Activated naive CD8-positive, alpha-beta T cell treated with anti-CD3 and anti-CD28 coated beads, Interleukin-2, amount 50 U/mL, for 24 hours (primary cell): Measurements from ENCODE around the gene KDELR3.

Experiments
- ATAC-seq: fragments of 150-1000 bp; cut with Tn5 transposase; one replicate; pipeline ENCODE4 v1.10.0; 2021
- DNase-seq: peaks from one replicate; pipeline ENCODE4 v3.0.0; 2021
- H3K27ac Mint-ChIP-seq: one replicate; pipeline ENCODE4 v1.8.0; 2021; ENCODE audit warnings: mild to moderate bottlenecking, mixed read lengths
- H3K27me3 Mint-ChIP-seq: one replicate; pipeline ENCODE4 v1.8.0; 2021; ENCODE audit warnings: mixed read lengths
- H3K36me3 Mint-ChIP-seq: one replicate; pipeline ENCODE4 v1.8.0; 2021; ENCODE audit warnings: low read depth, mixed read lengths
- H3K4me1 Mint-ChIP-seq: one replicate; pipeline ENCODE4 v1.8.0; 2021; ENCODE audit warnings: mixed read lengths
- H3K4me3 Mint-ChIP-seq: one replicate; pipeline ENCODE4 v1.8.0; 2021; ENCODE audit warnings: mild to moderate bottlenecking, moderate library complexity, mixed read lengths
- H3K9me3 Mint-ChIP-seq: one replicate; pipeline ENCODE4 v1.8.0; 2021; ENCODE audit warnings: mixed read lengths

The KDELR3 gene

DNA sequence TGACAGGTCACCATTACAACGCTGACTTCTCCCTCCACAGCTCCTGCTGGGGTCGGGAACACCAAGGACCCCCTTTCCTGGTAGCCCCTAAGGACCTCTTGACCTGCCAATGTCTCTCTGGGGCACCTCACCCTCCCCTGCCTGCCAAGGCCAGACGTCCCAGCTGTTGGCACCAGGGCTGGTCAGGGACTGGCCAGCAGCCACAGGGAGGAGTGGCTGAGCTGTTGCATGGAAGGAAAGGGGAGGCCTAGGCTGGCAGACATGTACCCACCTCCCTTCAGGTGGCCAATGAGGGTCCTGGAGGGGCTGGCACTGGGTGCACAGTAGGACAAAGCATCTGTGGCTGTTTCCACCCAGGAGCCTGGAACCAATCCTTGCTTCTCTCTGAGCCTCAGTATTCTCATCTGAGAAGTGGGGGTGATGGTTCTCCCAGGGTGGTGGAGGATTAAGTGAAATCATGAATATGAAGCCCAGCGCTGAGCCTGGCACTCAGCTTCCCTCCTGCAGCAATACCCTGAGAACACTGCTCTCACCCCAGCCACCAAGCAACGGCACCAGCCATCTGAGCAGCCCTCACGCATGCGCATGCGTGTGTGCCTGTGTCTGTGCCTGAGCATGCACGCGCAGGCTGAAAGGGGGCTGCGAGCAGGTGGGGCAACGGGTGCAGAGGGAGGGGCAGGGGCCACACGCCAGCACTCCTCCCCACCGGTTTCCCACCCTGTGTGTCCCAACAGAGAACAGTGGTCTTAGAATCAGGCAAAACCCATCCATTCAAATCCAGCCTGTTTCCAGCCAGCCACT is 18.8 kb upstream of the KDELR3 start:
- no peak for ATAC-seq
- Mint-ChIP-seq H3K27me3 (peaks cover 35% of the 10 kb centered on the region), H3K4me3 (no peak overlapping the region)

GRCh38 chr22:38449776-38450175 is 18.1 kb upstream of the KDELR3 start:
- Mint-ChIP-seq H3K27ac (no peak overlapping the region), H3K36me3 (no peaks in the 10 kb centered on the region), H3K4me1 (peaks cover 4% of the 10 kb centered on the region), H3K27me3 (peaks cover 39% of the 10 kb centered on the region), H3K4me3 (no peak overlapping the region), H3K9me3 (no peaks in the 10 kb centered on the region)
- DNase-seq (no peak), ATAC-seq (no peak)

More for the DNA sequence above, 18.8 kb upstream of the KDELR3 start:
- no peak overlapping the region for H3K27ac Mint-ChIP-seq
- H3K4me1 Mint-ChIP-seq = no peaks in the 10 kb centered on the region
- H3K36me3 Mint-ChIP-seq = no peaks in the 10 kb centered on the region
- no peaks in the 10 kb centered on the region for H3K9me3 Mint-ChIP-seq
- no peak for DNase-seq

- Mint-ChIP-seq H3K9me3 (no peaks in the 10 kb centered on the region), H3K4me1 (peaks cover 4% of the 10 kb centered on the region), H3K27ac (no peak overlapping the region), H3K4me3 (no peak overlapping the region), H3K36me3 (no peaks in the 10 kb centered on the region), H3K27me3 (peaks cover 39% of the 10 kb centered on the region)
- DNase-seq (no peak), ATAC-seq (no peak)
These were observed 17.6 kb upstream of the KDELR3 start for GRCh38 chr22:38450234-38450797.

- ATAC-seq (no peak), DNase-seq (no peak)
- H3K4me3 Mint-ChIP-seq = no peak overlapping the region
- H3K27me3 Mint-ChIP-seq = peaks cover 45% of the 10 kb centered on the region
- no peaks in the 10 kb centered on the region for H3K9me3 Mint-ChIP-seq
- H3K36me3 Mint-ChIP-seq = no peaks in the 10 kb centered on the region
- H3K27ac Mint-ChIP-seq = no peak overlapping the region
- H3K4me1 Mint-ChIP-seq = peaks cover 6% of the 10 kb centered on the region
These were observed 16.5 kb upstream of the KDELR3 start for GRCh38 chr22:38451404-38451803.

DNA sequence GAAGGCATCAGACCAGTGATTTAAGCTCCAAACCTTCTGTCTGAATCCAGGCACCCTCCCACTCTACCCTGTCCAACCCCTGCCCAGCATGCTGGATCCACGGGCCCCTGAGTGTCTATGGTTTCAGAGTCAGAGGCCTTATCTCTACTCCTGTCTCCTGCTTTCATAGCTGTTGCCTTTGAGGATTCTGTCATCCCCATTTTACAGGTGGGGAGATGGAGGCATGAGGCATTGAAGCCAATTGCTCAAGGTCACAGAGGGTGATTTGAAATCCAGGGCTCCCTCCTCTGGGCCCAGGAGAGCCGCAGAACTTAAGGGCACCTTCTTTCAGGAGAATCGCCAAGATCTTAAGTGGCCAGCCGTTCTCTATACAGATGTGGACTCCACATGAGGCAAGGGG is 16.0 kb upstream of the KDELR3 start:
- no peak for ATAC-seq
- Mint-ChIP-seq H3K27ac (no peak overlapping the region), H3K4me1 (peaks cover 9% of the 10 kb centered on the region), H3K9me3 (no peaks in the 10 kb centered on the region), H3K4me3 (no peak overlapping the region), H3K27me3 (peaks cover 50% of the 10 kb centered on the region), H3K36me3 (no peaks in the 10 kb centered on the region)
- DNase-seq = no peak

GRCh38 chr22:38452373-38453065 is 15.4 kb upstream of the KDELR3 start:
- no peak for DNase-seq
- no peak for ATAC-seq
- no peak overlapping the region for H3K27ac Mint-ChIP-seq
- peaks cover 56% of the 10 kb centered on the region for H3K27me3 Mint-ChIP-seq
- H3K9me3 Mint-ChIP-seq = no peaks in the 10 kb centered on the region
- H3K36me3 Mint-ChIP-seq = no peaks in the 10 kb centered on the region
- peaks cover 9% of the 10 kb centered on the region for H3K4me1 Mint-ChIP-seq
- no peak overlapping the region for H3K4me3 Mint-ChIP-seq

DNA sequence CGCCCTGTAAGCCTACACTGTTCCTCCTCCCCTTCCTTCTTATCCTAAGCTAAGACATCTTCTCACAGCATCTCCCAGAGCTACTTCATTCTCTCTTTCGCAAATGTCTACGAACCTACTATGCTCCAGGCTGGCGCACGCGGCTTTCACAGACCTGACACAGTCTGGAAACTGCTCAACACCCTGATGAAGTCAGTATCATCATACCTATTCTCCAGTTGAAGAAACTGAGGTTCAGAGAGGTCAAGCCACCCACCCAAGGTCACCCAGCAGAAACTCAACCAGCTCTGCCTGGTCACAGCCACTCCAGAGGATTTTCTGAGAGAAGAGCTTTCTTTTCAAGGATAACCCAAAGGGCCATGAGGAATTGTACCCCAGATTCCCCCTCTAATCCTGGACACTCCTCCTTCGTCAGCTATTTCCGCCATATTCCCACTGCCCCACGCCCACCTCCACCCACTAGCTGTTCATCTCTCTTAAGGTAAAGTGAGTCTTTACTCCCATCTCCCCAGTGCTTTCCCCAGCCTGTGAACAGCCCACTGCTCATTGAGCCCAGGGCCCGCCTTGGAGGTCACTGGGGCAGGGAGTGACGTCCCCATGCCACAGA is 14.7 kb upstream of the KDELR3 start:
- ATAC-seq (no peak), DNase-seq (no peak)
- H3K9me3 Mint-ChIP-seq = no peaks in the 10 kb centered on the region
- no peaks in the 10 kb centered on the region for H3K36me3 Mint-ChIP-seq
- H3K27ac Mint-ChIP-seq = no peak overlapping the region
- no peak overlapping the region for H3K4me3 Mint-ChIP-seq
- peaks cover 62% of the 10 kb centered on the region for H3K27me3 Mint-ChIP-seq
- peaks cover 9% of the 10 kb centered on the region for H3K4me1 Mint-ChIP-seq

DNA sequence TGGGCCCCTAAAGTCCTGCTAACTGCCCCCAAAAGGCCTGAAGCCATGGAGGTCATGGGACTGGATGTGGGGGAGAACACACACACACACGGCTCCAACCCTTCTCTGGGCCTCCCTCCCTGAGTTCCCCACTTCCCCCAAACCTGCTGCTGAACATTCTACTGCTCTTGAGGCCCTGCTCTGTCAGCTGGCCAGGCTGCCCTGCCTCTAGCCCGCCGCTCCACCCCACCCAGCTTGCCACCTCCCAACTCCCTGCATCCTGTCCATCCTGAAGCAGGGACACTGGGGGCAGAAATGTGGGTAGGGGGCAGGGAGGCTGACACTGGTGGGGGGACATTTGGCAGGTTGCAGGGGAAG is 13.9 kb upstream of the KDELR3 start:
- ATAC-seq = no peak
- H3K4me3 Mint-ChIP-seq = no peak overlapping the region
- H3K36me3 Mint-ChIP-seq = no peaks in the 10 kb centered on the region
- H3K27me3 Mint-ChIP-seq = peaks cover 69% of the 10 kb centered on the region
- DNase-seq = no peak
- no peak overlapping the region for H3K27ac Mint-ChIP-seq
- H3K4me1 Mint-ChIP-seq = peaks cover 9% of the 10 kb centered on the region
- H3K9me3 Mint-ChIP-seq = no peaks in the 10 kb centered on the region

- H3K27ac Mint-ChIP-seq = no peak overlapping the region
- H3K36me3 Mint-ChIP-seq = no peaks in the 10 kb centered on the region
- ATAC-seq (no peak), DNase-seq (no peak)
- peaks cover 9% of the 10 kb centered on the region for H3K4me1 Mint-ChIP-seq
- peaks cover 74% of the 10 kb centered on the region for H3K27me3 Mint-ChIP-seq
- H3K9me3 Mint-ChIP-seq = no peaks in the 10 kb centered on the region
- H3K4me3 Mint-ChIP-seq = peak overlapping the region; percentile 69
These were observed 13.4 kb upstream of the KDELR3 start for GRCh38 chr22:38454353-38455075.

DNA sequence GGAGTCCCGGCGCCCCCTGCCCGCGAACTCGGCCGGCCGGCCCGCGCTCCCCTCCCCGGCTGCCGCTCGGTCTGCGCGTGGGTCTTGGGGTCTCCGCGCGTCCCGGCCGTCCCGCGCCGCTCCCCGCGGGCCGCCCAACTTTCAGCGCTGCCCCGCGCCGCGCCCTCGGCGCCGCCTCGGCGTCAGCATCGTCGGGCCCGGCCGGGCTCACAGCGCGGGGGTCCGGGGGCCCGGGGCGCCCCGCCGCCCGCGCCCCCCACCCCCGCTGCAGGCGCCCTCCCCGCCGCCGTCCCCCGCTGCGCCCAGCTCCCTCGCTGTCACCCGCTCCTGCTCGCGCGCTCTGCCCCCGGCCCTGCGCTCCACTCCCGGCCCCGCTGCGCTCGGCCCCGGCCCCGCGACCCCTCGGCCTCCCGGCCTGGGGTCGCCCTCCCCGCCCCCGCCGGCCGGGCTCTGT is 12.8 kb upstream of the KDELR3 start, which contains the start of gene KCNJ4:
TSS of gene KCNJ4 (minus strand) at position 124 of the 454 bp plus-strand sequence. CDS start 27,067 bp downstream, outside the sequence.
- Mint-ChIP-seq H3K27me3 (peaks cover 71% of the 10 kb centered on the region), H3K36me3 (no peaks in the 10 kb centered on the region), H3K27ac (no peak within 1 kb of the TSS), H3K4me3 (peak within 1 kb of the TSS; percentile 69), H3K9me3 (no peaks in the 10 kb centered on the region), H3K4me1 (peaks cover 9% of the 10 kb centered on the region)
- DNase-seq (no peak), ATAC-seq (no peak)

GRCh38 chr22:38455530-38456271 is 12.2 kb upstream of the KDELR3 start:
- Mint-ChIP-seq H3K9me3 (no peaks in the 10 kb centered on the region), H3K27ac (no peak overlapping the region), H3K4me3 (no peak overlapping the region), H3K36me3 (no peaks in the 10 kb centered on the region), H3K27me3 (peaks cover 71% of the 10 kb centered on the region), H3K4me1 (peaks cover 9% of the 10 kb centered on the region)
- ATAC-seq (no peak), DNase-seq (no peak)

DNA sequence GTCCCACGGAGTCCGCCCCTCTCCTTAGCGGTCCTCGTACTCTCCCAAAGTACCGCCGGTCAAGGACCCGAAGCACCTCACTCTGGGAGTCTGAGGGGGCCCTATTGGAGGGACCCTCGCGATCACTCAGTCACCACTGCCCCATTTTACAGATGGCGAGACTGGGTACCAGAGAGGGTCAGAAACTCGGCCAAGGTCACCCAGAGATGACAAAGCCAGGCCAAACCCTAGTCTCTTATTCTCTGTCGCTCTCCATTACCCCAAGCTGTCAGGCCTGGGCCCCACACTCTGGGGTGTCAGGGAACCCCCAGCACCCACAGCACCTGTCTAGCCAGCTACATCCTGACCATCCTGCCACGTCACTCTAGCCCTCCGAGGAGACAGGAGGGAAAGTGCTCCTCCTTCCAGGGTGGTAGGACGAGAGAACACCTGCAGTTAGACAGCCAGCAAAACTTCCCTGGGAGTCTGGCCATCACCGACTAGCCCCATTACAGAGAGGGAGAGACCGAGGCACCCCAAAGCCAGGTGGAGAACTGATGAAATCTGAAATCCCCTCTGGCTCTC is 11.5 kb upstream of the KDELR3 start:
- no peak overlapping the region for H3K27ac Mint-ChIP-seq
- peaks cover 73% of the 10 kb centered on the region for H3K27me3 Mint-ChIP-seq
- peak overlapping the region; percentile 40 for H3K4me3 Mint-ChIP-seq
- DNase-seq (no peak), ATAC-seq (no peak)
- H3K9me3 Mint-ChIP-seq = no peaks in the 10 kb centered on the region
- no peaks in the 10 kb centered on the region for H3K36me3 Mint-ChIP-seq
- peaks cover 9% of the 10 kb centered on the region for H3K4me1 Mint-ChIP-seq

DNA sequence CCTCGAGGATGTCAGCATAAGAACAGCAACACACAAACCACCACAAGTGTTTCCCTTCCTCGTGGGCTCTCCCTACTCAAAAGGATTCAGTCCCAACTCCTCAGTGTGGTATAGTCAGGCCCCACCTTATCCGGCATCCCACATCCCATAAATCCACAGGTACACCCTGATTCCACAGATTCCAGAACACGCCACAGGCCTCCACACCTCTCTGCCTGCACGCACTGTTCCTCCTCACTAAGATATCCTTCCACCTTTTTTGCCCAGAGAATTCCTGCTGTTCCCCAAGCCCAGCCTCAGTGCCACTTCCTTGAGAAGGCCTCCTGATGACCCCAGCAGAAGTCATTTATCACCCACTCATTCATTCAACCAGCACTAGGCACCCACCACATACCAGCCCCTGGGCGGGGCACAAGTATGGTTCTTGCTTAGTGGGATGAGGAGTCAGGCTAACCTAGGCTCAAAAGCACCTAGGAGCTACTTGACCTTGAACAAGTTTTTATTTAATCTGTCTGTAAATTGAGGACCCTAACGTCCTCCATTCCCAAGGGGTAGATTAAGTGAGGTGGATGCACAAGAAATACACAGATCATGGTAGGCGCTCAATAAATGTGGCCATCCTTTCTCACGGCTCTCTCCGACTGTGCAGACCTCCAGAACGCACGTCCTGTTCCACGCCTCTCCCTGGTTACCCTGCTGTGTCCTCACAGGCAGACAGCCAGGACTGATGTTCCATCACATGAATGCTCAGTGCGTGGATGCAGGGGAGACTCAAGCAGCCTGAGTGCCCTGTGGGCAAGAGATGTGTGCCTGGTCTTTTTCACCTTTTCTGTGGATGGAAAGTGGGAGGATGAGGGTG is 10.8 kb upstream of the KDELR3 start:
- H3K4me1 Mint-ChIP-seq = peaks cover 12% of the 10 kb centered on the region
- H3K27ac Mint-ChIP-seq = peak overlapping the region; percentile 8
- peaks cover 74% of the 10 kb centered on the region for H3K27me3 Mint-ChIP-seq
- no peaks in the 10 kb centered on the region for H3K9me3 Mint-ChIP-seq
- H3K36me3 Mint-ChIP-seq = no peaks in the 10 kb centered on the region
- DNase-seq (no peak), ATAC-seq (no peak)
- peak overlapping the region; percentile 40 for H3K4me3 Mint-ChIP-seq
